ENCODE measurements around the gene TCAF1. TPM values are rescaled to one million over a fixed set of nuclear protein-coding genes. Genes with fewer than 3 reads are reported as not detected.
A peak's percentile ranks its signal among the peaks of the same experiment; 100 is the strongest.

The TCAF1 gene
- total and polyA plus RNA-seq, 2 donors (not counting 3 experiments of a cell fraction or from before 2014, with no cell fraction given): 29.0 to 48.3 TPM

DNA sequence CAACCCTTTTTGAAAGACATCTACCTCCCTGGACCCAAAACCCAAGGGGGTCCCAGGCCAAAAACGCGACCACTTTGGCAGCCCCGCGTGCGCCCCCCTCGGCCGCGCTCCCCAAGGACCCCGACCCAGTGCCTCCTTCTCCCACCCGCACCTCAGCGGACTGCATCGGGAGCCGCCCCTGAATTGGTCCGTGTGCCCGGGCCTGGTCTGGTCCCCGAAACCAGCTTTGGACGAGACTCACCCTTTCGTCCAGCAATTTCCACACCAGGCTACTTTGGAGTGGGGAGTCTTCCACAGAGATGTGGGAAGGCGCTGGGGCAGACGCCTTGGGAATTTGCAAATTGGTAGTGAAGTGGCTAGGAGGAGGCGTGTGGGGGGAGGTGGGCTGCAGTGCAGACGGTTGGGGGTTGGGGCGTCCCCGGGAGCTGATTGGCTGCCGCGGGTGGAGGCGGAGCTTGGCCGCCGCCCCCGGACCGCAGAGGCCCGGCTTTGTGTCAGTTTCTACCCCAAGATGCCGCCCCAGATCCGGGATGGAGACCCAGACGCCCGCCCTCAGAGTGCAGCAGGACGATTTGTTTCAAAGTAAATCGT lies 16.9 kb downstream of the TCAF1 start:
- H3K27ac ChIP-seq (ENCODE audit: insufficient read depth, low read depth, low read length): peak overlapping the region; percentile 16
- peaks cover 4% of the 10 kb centered on the region for H3K79me2 ChIP-seq (ENCODE audit: control insufficient read depth, insufficient read depth, low read length)
- intact Hi-C loops (cut with micrococcal nuclease): no loop called here
- peak; percentile 86 for DNase-seq (ENCODE audit: low read depth, low spot score)
- H4K20me1 ChIP-seq (replicated peaks; ENCODE audit: control insufficient read depth, extremely low read depth, insufficient read depth, low read length): no peaks in the 10 kb centered on the region
- no peaks in the 10 kb centered on the region for H3K9me3 ChIP-seq (replicated peaks; ENCODE audit: control insufficient read depth, insufficient read depth, low read length)
- H3K4me3 ChIP-seq (replicated peaks in 1 of 3; ENCODE audit: insufficient read depth in 1 of 3, low read depth in 1 of 3, low read length in 3 of 3): peak overlapping the region; percentile 57 to 69 (median 67)
- POLR2A ChIA-PET: interaction anchor here (0.9 to 2.0 kb wide), 2 partner anchors 12 to 16 kb away, joined by 4 to 10 read pairs; partner anchors contain the start of gene TCAF1
- CTCF ChIA-PET: interaction anchor here (0.7 to 2.2 kb wide), 5 partner anchors 8 to 243 kb away, joined by 3 to 12 read pairs (median 9); partner anchors contain the start of gene TCAF1
- dilution Hi-C loops (cut with MboI; ENCODE audit: extremely low pct_ligation_motif_present, low sequenced_read_pairs): no loop called here
- peaks cover 9% of the 10 kb centered on the region for H3K4me1 ChIP-seq (ENCODE audit: control insufficient read depth, extremely low read depth, insufficient read depth, low read length)
- TF ChIP-seq POLR2AphosphoS5 (IDR thresholded peaks at IDR 0.05; ENCODE audit: insufficient read depth, low read depth, low read length) (no peak), POLR2A (IDR thresholded peaks at IDR 0.05; ENCODE audit: low read depth, low read length) (no peak), GATA2 (IDR thresholded peaks at IDR 0.05; ENCODE audit: insufficient read depth, insufficient read length, low read depth, low read length) (no peak), MYC (IDR thresholded peaks at IDR 0.05; ENCODE audit: low read depth, low read length) (no peak), FOS (IDR thresholded peaks at IDR 0.05; ENCODE audit: borderline replicate concordance, insufficient read depth, low read length) (no peak), EZH2 (IDR thresholded peaks at IDR 0.05; ENCODE audit: borderline replicate concordance, low read depth, low read length, severe bottlenecking) (no peak), JUN (IDR thresholded peaks at IDR 0.05; ENCODE audit: borderline replicate concordance, insufficient read depth, insufficient read length, low read depth) (no peak)
- TF ChIP-seq, protein P1, sequence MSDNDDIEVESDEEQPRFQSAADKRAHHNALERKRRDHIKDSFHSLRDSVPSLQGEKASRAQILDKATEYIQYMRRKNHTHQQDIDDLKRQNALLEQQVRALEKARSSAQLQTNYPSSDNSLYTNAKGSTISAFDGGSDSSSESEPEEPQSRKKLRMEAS (IDR thresholded peaks at IDR 0.05; ENCODE audit: insufficient read depth, insufficient read length): no peak
- TF ChIP-seq, protein P2, sequence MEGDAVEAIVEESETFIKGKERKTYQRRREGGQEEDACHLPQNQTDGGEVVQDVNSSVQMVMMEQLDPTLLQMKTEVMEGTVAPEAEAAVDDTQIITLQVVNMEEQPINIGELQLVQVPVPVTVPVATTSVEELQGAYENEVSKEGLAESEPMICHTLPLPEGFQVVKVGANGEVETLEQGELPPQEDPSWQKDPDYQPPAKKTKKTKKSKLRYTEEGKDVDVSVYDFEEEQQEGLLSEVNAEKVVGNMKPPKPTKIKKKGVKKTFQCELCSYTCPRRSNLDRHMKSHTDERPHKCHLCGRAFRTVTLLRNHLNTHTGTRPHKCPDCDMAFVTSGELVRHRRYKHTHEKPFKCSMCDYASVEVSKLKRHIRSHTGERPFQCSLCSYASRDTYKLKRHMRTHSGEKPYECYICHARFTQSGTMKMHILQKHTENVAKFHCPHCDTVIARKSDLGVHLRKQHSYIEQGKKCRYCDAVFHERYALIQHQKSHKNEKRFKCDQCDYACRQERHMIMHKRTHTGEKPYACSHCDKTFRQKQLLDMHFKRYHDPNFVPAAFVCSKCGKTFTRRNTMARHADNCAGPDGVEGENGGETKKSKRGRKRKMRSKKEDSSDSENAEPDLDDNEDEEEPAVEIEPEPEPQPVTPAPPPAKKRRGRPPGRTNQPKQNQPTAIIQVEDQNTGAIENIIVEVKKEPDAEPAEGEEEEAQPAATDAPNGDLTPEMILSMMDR (IDR thresholded peaks at IDR 0.05; ENCODE audit: extremely low read depth in 1 of 2, insufficient read depth in 1 of 2, low read depth in 1 of 2, low read length in 2 of 2): no peak
- H3K27me3 ChIP-seq (ENCODE audit: control insufficient read depth in 2 of 2, insufficient read depth in 2 of 2, low read length in 2 of 2): no peaks in the 10 kb centered on the region
- no peaks in the 10 kb centered on the region for H3K9me1 ChIP-seq (replicated peaks; ENCODE audit: control insufficient read depth, extremely low read depth, insufficient read depth, low read length)
- H2AFZ ChIP-seq (ENCODE audit: low read depth, low read length): peak overlapping the region; percentile 88
- BruUV-seq (replicated peaks): TSS peak; percentile 32
- no peaks in the 10 kb centered on the region for H3K36me3 ChIP-seq (ENCODE audit: control insufficient read depth in 2 of 2, extremely low read depth in 1 of 2, insufficient read depth in 2 of 2, low read length in 2 of 2)
- H3K9ac ChIP-seq (replicated peaks; ENCODE audit: extremely low read depth, insufficient read depth, low read length): peak overlapping the region; percentile 72
- peak overlapping the region; percentile 54 for H3K4me2 ChIP-seq (ENCODE audit: insufficient read depth, low read length)
- FAIRE-seq: peak; percentile 81
